Mesendoderm (in vitro differentiated cells): ENCODE measurements around the gene PXMP4.
A peak's percentile ranks its signal among the peaks of the same experiment; 100 is the strongest.

Experiments used
- DNase-seq: peaks from one replicate; pipeline ENCODE4 v3.0.0; 2013
- H2AK5ac ChIP-seq: 2 replicates; pipeline ENCODE4 v1.6.1; 2013; ENCODE audit warnings: low read length, inconsistent platforms
- H2BK120ac ChIP-seq: 2 replicates; pipeline ENCODE4 v1.6.1; 2013; ENCODE audit warnings: low read depth, mild to moderate bottlenecking, low read length, moderate library complexity, mixed read lengths
- H2BK15ac ChIP-seq: replicated peaks from 2 replicates; pipeline ENCODE4 v1.6.1; 2013; ENCODE audit warnings: low read depth, mild to moderate bottlenecking, moderate library complexity
- H2BK5ac ChIP-seq: 2 replicates; pipeline ENCODE4 v1.6.1; 2013; ENCODE audit warnings: low read length, inconsistent platforms
- H3K18ac ChIP-seq: 2 replicates; pipeline ENCODE4 v1.6.1; 2013; ENCODE audit warnings: mild to moderate bottlenecking, low read length, mixed read lengths
- H3K23ac ChIP-seq: one replicate; pipeline ENCODE4 v1.6.1; 2013; ENCODE audit warnings: low read length
- H3K27ac ChIP-seq: 2 replicates; pipeline ENCODE4 v1.5.1; 2013; ENCODE audit warnings: low read depth, mild to moderate bottlenecking, inconsistent platforms, low read length, moderate library complexity
- H3K27me3 ChIP-seq: 2 replicates; pipeline ENCODE4 v1.6.1; 2013; ENCODE audit warnings: low read length, control low read depth, mild to moderate bottlenecking, inconsistent platforms; ENCODE audit not compliant: insufficient read depth, poor library complexity
- H3K36me3 ChIP-seq: 2 replicates; pipeline ENCODE4 v1.6.1; 2013; ENCODE audit warnings: low read length, inconsistent platforms; ENCODE audit not compliant: control insufficient read depth, insufficient read depth
- H3K4ac ChIP-seq: one replicate; pipeline ENCODE4 v1.6.1; 2013; ENCODE audit warnings: low read depth, mild to moderate bottlenecking, low read length, moderate library complexity
- H3K4me1 ChIP-seq: 2 replicates; pipeline ENCODE4 v1.6.1; 2013; ENCODE audit warnings: low read depth, low read length, inconsistent platforms; ENCODE audit not compliant: control insufficient read depth
- H3K4me2 ChIP-seq: 2 replicates; pipeline ENCODE4 v1.6.1; 2013; ENCODE audit warnings: low read length
- H3K4me3 ChIP-seq: 2 replicates; pipeline ENCODE4 v1.5.1; 2013; ENCODE audit warnings: mild to moderate bottlenecking, low read length
- H3K56ac ChIP-seq: one replicate; pipeline ENCODE4 v1.6.1; 2013; ENCODE audit warnings: low read length
- H3K79me1 ChIP-seq: 2 replicates; pipeline ENCODE4 v1.6.1; 2013; ENCODE audit warnings: low read length, inconsistent platforms
- H3K79me2 ChIP-seq: 2 replicates; pipeline ENCODE4 v1.6.1; 2013; ENCODE audit warnings: mild to moderate bottlenecking, low read length; ENCODE audit not compliant: control insufficient read depth, insufficient read depth
- H3K9ac ChIP-seq: 2 replicates; pipeline ENCODE4 v1.6.1; 2013; ENCODE audit warnings: low read length, inconsistent platforms
- H4K5ac ChIP-seq: one replicate; pipeline ENCODE4 v1.6.1; 2013; ENCODE audit warnings: low read length
- H4K8ac ChIP-seq: one replicate; pipeline ENCODE4 v1.6.1; 2013; ENCODE audit warnings: low read depth, mild to moderate bottlenecking, control low read depth, low read length, moderate library complexity
- WGBS: extraction: QIAGEN DNeasy Blood & Tissue Kit; methylation state at CpG from one replicate; pipeline ENCODE4 v1.1.7; 2013; ENCODE audit warnings: low lambda C conversion rate, missing lambda C conversion rate; ENCODE audit not compliant: insufficient coverage; ENCODE audit errors: extremely low coverage; 5-methylcytosine and 5-hydroxymethylcytosine counted together

PXMP4 gene

GRCh38 chr20:33684533-33685327 is 35.4 kb downstream of the PXMP4 start:
- H2BK5ac ChIP-seq, result no peak overlapping the region
- peak overlapping the region; percentile 73 for H3K9ac ChIP-seq
- no peak overlapping the region for H3K4ac ChIP-seq
- peak overlapping the region; percentile 52 for H3K4me2 ChIP-seq
- H3K79me2 ChIP-seq, result peaks cover 30% of the 10 kb centered on the region
- H3K18ac ChIP-seq, result no peak overlapping the region
- H2BK15ac ChIP-seq, result no peak overlapping the region
- no peak overlapping the region for H3K27ac ChIP-seq
- no peak overlapping the region for H2AK5ac ChIP-seq
- no peak overlapping the region for H2BK120ac ChIP-seq
- no peak overlapping the region for H3K23ac ChIP-seq
- peak; percentile 53 for DNase-seq
- WGBS, result no CpG with 5 or more reads among the region's 10 CpGs
- peaks cover 19% of the 10 kb centered on the region for H3K79me1 ChIP-seq
- no peak overlapping the region for H4K5ac ChIP-seq
- peak overlapping the region; percentile 77 for H3K56ac ChIP-seq
- peaks cover 7% of the 10 kb centered on the region for H3K4me1 ChIP-seq
- no peaks in the 10 kb centered on the region for H3K27me3 ChIP-seq
- H3K4me3 ChIP-seq, result peak overlapping the region; percentile 20
- no peak overlapping the region for H4K8ac ChIP-seq
- no peaks in the 10 kb centered on the region for H3K36me3 ChIP-seq

DNA sequence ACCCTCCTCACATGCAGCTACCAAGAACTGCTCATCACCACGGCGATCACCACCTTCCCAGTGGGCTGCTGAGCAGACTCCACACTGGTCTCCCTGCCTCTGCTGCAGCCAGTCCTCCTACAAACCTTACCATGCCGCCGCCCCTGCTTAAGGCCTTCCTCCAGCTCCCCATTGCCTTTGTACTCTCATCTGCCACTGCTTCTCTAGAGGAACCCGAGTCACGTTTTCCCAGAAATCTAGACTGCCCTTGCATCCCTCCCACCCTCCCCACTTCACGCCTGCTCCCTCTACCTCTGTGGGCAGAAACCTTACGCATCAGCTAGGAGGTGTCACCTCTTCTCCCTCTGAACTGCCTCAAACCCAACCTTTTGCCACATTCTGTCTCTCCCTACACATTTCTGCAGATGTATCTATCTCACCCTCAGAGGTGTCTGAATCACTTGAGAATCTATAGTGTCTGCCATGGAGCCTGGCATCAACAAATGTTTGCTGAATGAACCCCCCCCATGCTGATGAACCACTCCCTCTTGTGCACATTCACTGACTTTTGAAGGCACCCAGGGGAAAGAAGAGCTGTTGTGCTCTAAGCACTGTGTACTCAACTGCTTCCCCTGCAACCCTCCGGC is 38.3 kb downstream of the PXMP4 start:
- H3K4me3 ChIP-seq, result no peak overlapping the region
- H2BK120ac ChIP-seq, result no peak overlapping the region
- H2AK5ac ChIP-seq, result no peak overlapping the region
- no peak overlapping the region for H3K4ac ChIP-seq
- no peak overlapping the region for H3K9ac ChIP-seq
- peaks cover 30% of the 10 kb centered on the region for H3K79me2 ChIP-seq
- H4K8ac ChIP-seq, result no peak overlapping the region
- H2BK5ac ChIP-seq, result no peak overlapping the region
- no peak overlapping the region for H4K5ac ChIP-seq
- peaks cover 4% of the 10 kb centered on the region for H3K36me3 ChIP-seq
- H3K79me1 ChIP-seq, result peaks cover 19% of the 10 kb centered on the region
- H3K23ac ChIP-seq, result no peak overlapping the region
- peaks cover 6% of the 10 kb centered on the region for H3K4me1 ChIP-seq
- no peak overlapping the region for H2BK15ac ChIP-seq
- DNase-seq, result no peak
- H3K4me2 ChIP-seq, result no peak overlapping the region
- H3K56ac ChIP-seq, result no peak overlapping the region
- WGBS, result no CpG with 5 or more reads among the region's 9 CpGs
- no peak overlapping the region for H3K27ac ChIP-seq
- no peak overlapping the region for H3K18ac ChIP-seq
- no peaks in the 10 kb centered on the region for H3K27me3 ChIP-seq

- no peak for DNase-seq
- Histone ChIP-seq H3K9ac (no peak overlapping the region), H3K36me3 (peaks cover 4% of the 10 kb centered on the region), H2BK15ac (no peak overlapping the region), H2BK5ac (no peak overlapping the region), H3K27me3 (no peaks in the 10 kb centered on the region), H3K56ac (no peak overlapping the region), H4K5ac (no peak overlapping the region), H3K27ac (no peak overlapping the region), H2AK5ac (no peak overlapping the region), H3K23ac (no peak overlapping the region), H3K79me1 (peaks cover 19% of the 10 kb centered on the region), H3K4me3 (no peak overlapping the region), H4K8ac (no peak overlapping the region), H3K4ac (no peak overlapping the region), H3K18ac (no peak overlapping the region), H3K4me1 (peaks cover 3% of the 10 kb centered on the region), H3K4me2 (no peak overlapping the region), H2BK120ac (no peak overlapping the region), H3K79me2 (peaks cover 30% of the 10 kb centered on the region)
- WGBS, result no CpG with 5 or more reads among the region's 5 CpGs
Measured at GRCh38 chr20:33681288-33681687, 38.8 kb downstream of the PXMP4 start.

DNA sequence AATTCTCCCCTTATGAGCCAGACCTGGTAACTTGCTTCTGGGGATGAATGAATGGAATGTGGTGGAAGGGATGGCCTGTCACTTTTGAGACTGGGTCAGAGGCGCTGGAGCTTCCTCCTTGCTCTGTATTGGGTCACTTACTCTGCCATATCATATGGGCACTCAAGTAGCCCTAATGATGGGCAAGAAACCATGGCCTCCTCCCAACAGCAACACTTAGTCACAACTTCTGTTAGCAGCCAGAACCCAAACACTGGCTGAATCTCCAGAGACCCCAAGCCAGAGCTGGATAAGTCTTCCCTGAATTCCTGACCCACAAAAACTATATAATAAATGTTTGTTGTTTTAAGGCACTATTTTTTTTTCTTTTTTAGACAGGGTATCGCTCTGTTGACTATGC is 39.4 kb downstream of the PXMP4 start:
- WGBS, result no CpG with 5 or more reads among the region's 2 CpGs
- Histone ChIP-seq H3K4me2 (no peak overlapping the region), H4K8ac (no peak overlapping the region)

DNA sequence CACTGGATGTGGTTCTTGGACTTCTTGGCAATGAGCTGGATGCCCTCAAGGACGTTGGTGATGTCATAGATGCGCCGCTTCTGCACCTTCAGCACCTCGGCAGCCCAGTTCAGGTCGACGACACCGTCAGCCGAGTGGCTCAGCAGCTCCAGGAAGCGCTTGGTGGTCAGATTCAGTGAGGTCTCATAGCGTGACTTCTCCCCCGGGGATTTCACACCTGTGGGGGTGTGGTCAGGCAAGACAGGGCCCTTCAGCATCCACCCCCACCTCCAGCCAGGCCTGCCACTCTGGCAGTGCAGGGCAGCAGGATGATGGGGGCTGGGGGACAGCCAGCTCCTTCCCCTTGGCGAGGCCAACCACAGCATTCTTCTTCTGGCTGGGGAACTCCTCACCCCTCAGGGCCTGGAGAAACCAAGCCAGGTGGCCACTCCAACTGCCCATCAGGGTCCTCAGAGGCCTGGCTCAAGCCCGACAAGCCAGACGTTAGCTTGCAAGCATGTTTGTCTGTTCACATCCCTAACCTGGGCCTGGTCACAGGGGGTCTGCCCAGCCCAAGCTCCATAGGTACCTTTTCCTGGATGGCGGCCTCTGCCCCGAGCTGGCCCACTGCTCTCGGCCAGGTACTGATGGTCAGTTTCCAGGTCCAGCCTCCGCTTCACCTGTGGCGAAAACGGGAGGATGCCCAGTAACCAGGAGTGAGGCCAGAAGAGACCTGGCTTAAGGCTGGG is 40.2 kb downstream of the PXMP4 start:
- WGBS, result no CpG with 5 or more reads among the region's 20 CpGs
- Histone ChIP-seq H2BK15ac (no peak overlapping the region), H3K4me3 (no peak overlapping the region), H3K56ac (no peak overlapping the region), H3K36me3 (peaks cover 4% of the 10 kb centered on the region), H3K27me3 (no peaks in the 10 kb centered on the region), H2BK120ac (no peak overlapping the region), H3K79me1 (peaks cover 19% of the 10 kb centered on the region), H3K18ac (no peak overlapping the region), H3K4me2 (no peak overlapping the region), H4K5ac (no peak overlapping the region), H3K9ac (no peak overlapping the region), H3K4me1 (peaks cover 6% of the 10 kb centered on the region), H2BK5ac (no peak overlapping the region), H3K79me2 (peaks cover 23% of the 10 kb centered on the region), H4K8ac (no peak overlapping the region), H3K23ac (no peak overlapping the region), H3K27ac (no peak overlapping the region), H2AK5ac (no peak overlapping the region), H3K4ac (no peak overlapping the region)
- no peak for DNase-seq

More for the DNA sequence above, 39.4 kb downstream of the PXMP4 start:
- no peak overlapping the region for H3K27ac ChIP-seq
- no peak overlapping the region for H3K4ac ChIP-seq
- no peaks in the 10 kb centered on the region for H3K27me3 ChIP-seq
- H3K4me1 ChIP-seq, result peaks cover 3% of the 10 kb centered on the region
- H4K5ac ChIP-seq, result no peak overlapping the region
- no peak overlapping the region for H3K18ac ChIP-seq
- H3K23ac ChIP-seq, result no peak overlapping the region
- H3K4me3 ChIP-seq, result no peak overlapping the region
- H2AK5ac ChIP-seq, result no peak overlapping the region
- H2BK15ac ChIP-seq, result no peak overlapping the region
- DNase-seq, result no peak
- H2BK5ac ChIP-seq, result no peak overlapping the region
- H3K56ac ChIP-seq, result no peak overlapping the region
- peaks cover 19% of the 10 kb centered on the region for H3K79me1 ChIP-seq
- no peak overlapping the region for H2BK120ac ChIP-seq
- H3K36me3 ChIP-seq, result peaks cover 4% of the 10 kb centered on the region
- peaks cover 30% of the 10 kb centered on the region for H3K79me2 ChIP-seq
- no peak overlapping the region for H3K9ac ChIP-seq
